WERI-Rb-1 (cell line): Measurements from ENCODE around the gene TUBB4B.
A peak's percentile ranks its signal among the peaks of the same experiment; 100 is the strongest.

Source experiments
- DNase-seq: peaks from one replicate; pipeline ENCODE4 v3.0.0-alpha.2; 2020
- H3K27ac ChIP-seq: fragments of 250-450 bp; sonication (Bioruptor Pico); 2 replicates; pipeline ENCODE4 v1.5.1; 2020; ENCODE audit warnings: mild to moderate bottlenecking, moderate library complexity
- H3K27me3 ChIP-seq: fragments of 250-450 bp; sonication (Bioruptor Pico); 2 replicates; pipeline ENCODE4 v1.5.1; 2021; ENCODE audit warnings: mild to moderate bottlenecking, low read depth, moderate library complexity; ENCODE audit not compliant: insufficient read depth, severe bottlenecking
- H3K36me3 ChIP-seq: fragments of 250-450 bp; sonication (Bioruptor Pico); 2 replicates; pipeline ENCODE4 v1.5.1; 2020; ENCODE audit warnings: mild to moderate bottlenecking, moderate library complexity
- H3K4me3 ChIP-seq: 2 replicates; pipeline ENCODE4 v1.5.1; 2011; ENCODE audit warnings: low read depth, mild to moderate bottlenecking, control low read depth, low read length
- H3K9me3 ChIP-seq: fragments of 250-450 bp; sonication (Bioruptor Pico); 2 replicates; pipeline ENCODE4 v1.5.1; 2021; ENCODE audit warnings: mild to moderate bottlenecking, moderate library complexity; ENCODE audit not compliant: severe bottlenecking
- CTCF ChIP-seq: IDR thresholded peaks from 2 replicates; pipeline ENCODE4 v1.5.1; 2011; ENCODE audit warnings: low read depth, mild to moderate bottlenecking, control low read depth, inconsistent platforms, low read length

The TUBB4B gene

GRCh38 chr9:137199411-137200121 lies 41.5 kb upstream of the TUBB4B start:
- TF ChIP-seq CTCF, result no peak

GRCh38 chr9:137200311-137201204 lies 40.5 kb upstream of the TUBB4B start, which contains the start of gene TPRN:
TSS of gene TPRN (minus strand) at chr9:137200741. CDS start at chr9:137200711, 30 bp downstream.
- DNase-seq, result peak; percentile 96
- TF ChIP-seq CTCF, result no peak
- no peaks in the 10 kb centered on the region for H3K36me3 ChIP-seq
- H3K27me3 ChIP-seq, result no peaks in the 10 kb centered on the region
- H3K9me3 ChIP-seq, result no peaks in the 10 kb centered on the region
- H3K27ac ChIP-seq, result peak within 1 kb of the TSS; percentile 65
- peak within 1 kb of the TSS; percentile 58 for H3K4me3 ChIP-seq

More at GRCh38 chr9:137199411-137200121, 41.5 kb upstream of the TUBB4B start:
- no peak overlapping the region for H3K27ac ChIP-seq
- no peaks in the 10 kb centered on the region for H3K27me3 ChIP-seq
- no peaks in the 10 kb centered on the region for H3K9me3 ChIP-seq
- no peaks in the 10 kb centered on the region for H3K36me3 ChIP-seq
- no peak for DNase-seq
- no peak overlapping the region for H3K4me3 ChIP-seq

GRCh38 chr9:137201205-137201868 lies 39.8 kb upstream of the TUBB4B start:
- peak overlapping the region; percentile 65 for H3K27ac ChIP-seq
- no peak for DNase-seq
- H3K36me3 ChIP-seq, result no peaks in the 10 kb centered on the region
- no peaks in the 10 kb centered on the region for H3K9me3 ChIP-seq
- no peaks in the 10 kb centered on the region for H3K27me3 ChIP-seq
- peak overlapping the region; percentile 58 for H3K4me3 ChIP-seq
- no peak for TF ChIP-seq CTCF

GRCh38 chr9:137202966-137203365 lies 38.1 kb upstream of the TUBB4B start:
- H3K4me3 ChIP-seq, result no peak overlapping the region
- H3K27ac ChIP-seq, result no peak overlapping the region
- H3K36me3 ChIP-seq, result no peaks in the 10 kb centered on the region
- H3K27me3 ChIP-seq, result no peaks in the 10 kb centered on the region
- no peaks in the 10 kb centered on the region for H3K9me3 ChIP-seq
- DNase-seq, result no peak
- TF ChIP-seq CTCF, result no peak

GRCh38 chr9:137204731-137205125 lies 36.4 kb upstream of the TUBB4B start:
- Histone ChIP-seq H3K36me3 (no peaks in the 10 kb centered on the region), H3K4me3 (peak overlapping the region; percentile 82), H3K27me3 (no peaks in the 10 kb centered on the region), H3K9me3 (no peaks in the 10 kb centered on the region), H3K27ac (no peak overlapping the region; the same call in 1 of the 2 replicates)
- no peak for TF ChIP-seq CTCF
- no peak for DNase-seq
